HG02870 (cell line): Measurements from ENCODE around the gene MCF2L2.
"Not testable (repeated sequence)": the region's sequence is repeated elsewhere in the genome, so short reads cannot be mapped to it uniquely, and the experiment has no call there.

ENCODE experiments used
- ATAC-seq: cut with Tn5 transposase; IDR thresholded peaks from one replicate; pipeline ENCODE4 v1.9.1; 2021; ENCODE audit warnings: mild to moderate bottlenecking, moderate library complexity; ENCODE audit not compliant: unreplicated experiment

MCF2L2 gene

GRCh38 chr3:183428447-183429211 is at the start of gene MCF2L2:
MCF2L2 (minus strand) TSS chr3:183428619; CDS start chr3:183427977, 642 bp downstream.
- ATAC-seq = peak; percentile 69

- no peak for ATAC-seq
Measured at GRCh38 chr3:183477801-183478456, 49.5 kb upstream of the MCF2L2 start.

- not testable (repeated sequence) for ATAC-seq
Measured at GRCh38 chr3:183475764-183476162, 47.3 kb upstream of the MCF2L2 start.

GRCh38 chr3:183475016-183475763 is 46.8 kb upstream of the MCF2L2 start:
- ATAC-seq = no peak

- no peak for ATAC-seq
Measured at GRCh38 chr3:183473969-183474368, 45.5 kb upstream of the MCF2L2 start.

- ATAC-seq = no peak
Measured at GRCh38 chr3:183472155-183472554, 43.7 kb upstream of the MCF2L2 start.

GRCh38 chr3:183468424-183468823 is 40.0 kb upstream of the MCF2L2 start:
- ATAC-seq = no peak

- ATAC-seq = no peak
Measured at GRCh38 chr3:183466575-183466974, 38.2 kb upstream of the MCF2L2 start.

GRCh38 chr3:183465710-183466109 is 37.3 kb upstream of the MCF2L2 start:
- ATAC-seq = not testable (repeated sequence)

GRCh38 chr3:183464480-183464879 is 36.1 kb upstream of the MCF2L2 start:
- ATAC-seq = no peak

GRCh38 chr3:183460081-183461055 is 31.9 kb upstream of the MCF2L2 start:
- no peak for ATAC-seq

GRCh38 chr3:183455089-183455488 is 26.7 kb upstream of the MCF2L2 start:
- no peak for ATAC-seq

GRCh38 chr3:183454064-183454463 is 25.6 kb upstream of the MCF2L2 start:
- ATAC-seq = no peak

GRCh38 chr3:183449791-183450190 is 21.4 kb upstream of the MCF2L2 start:
- no peak for ATAC-seq

- ATAC-seq = no peak
Measured at GRCh38 chr3:183449391-183449790, 21.0 kb upstream of the MCF2L2 start.

- ATAC-seq = no peak
Measured at GRCh38 chr3:183448369-183449128, 20.1 kb upstream of the MCF2L2 start.

- ATAC-seq = peak; percentile 85
Measured at GRCh38 chr3:183447206-183448001, 19.0 kb upstream of the MCF2L2 start.

GRCh38 chr3:183446838-183447205 is 18.4 kb upstream of the MCF2L2 start:
- ATAC-seq = no peak

- ATAC-seq = no peak
Measured at GRCh38 chr3:183444748-183445147, 16.3 kb upstream of the MCF2L2 start.
